Caco-2 (cell line): ENCODE results near the gene MS4A15. TPM values are rescaled to one million over a fixed set of nuclear protein-coding genes. Genes with fewer than 3 reads are reported as not detected.

Source experiments
- BruUV-seq: library from RNA; stranded (reverse); fragments of 400-500 nt; replicated peaks from 2 replicates; lab custom pipeline; 2021; lab: Mats Ljungman, UMichigan
- CTCF ChIA-PET: fragments of 300-600 bp; sonication (Branson Sonifier 250); formaldehyde crosslinking; loops from one replicate; lab custom pipeline; 2022; ENCODE audit warnings: antibody characterized with exemption; lab: Charles Lee
- POLR2A ChIA-PET: fragments of 300-600 bp; sonication (Branson Sonifier 250); formaldehyde crosslinking; loops from one replicate; lab custom pipeline; 2022; ENCODE audit warnings: antibody characterized with exemption; lab: Charles Lee
- DNase-seq, 2 experiments: peaks; one replicate each; pipeline versions ENCODE4 v3.0.0 to v3.0.0-alpha.2; 2020 to 2022
- H3K27me3 ChIP-seq: replicated peaks from 2 replicates; pipeline ENCODE4 v1.6.0; 2011; ENCODE audit warnings: low read length; ENCODE audit not compliant: control insufficient read depth, insufficient read depth
- H3K36me3 ChIP-seq: 2 replicates; pipeline ENCODE4 v1.5.1; 2011; ENCODE audit warnings: low read length; ENCODE audit not compliant: control insufficient read depth, insufficient read depth
- H3K4me1 ChIP-seq: fragments of 250-450 bp; sonication (Bioruptor Pico); 2 replicates; pipeline ENCODE4 v1.5.1; 2020; ENCODE audit warnings: mild to moderate bottlenecking
- H3K4me3 ChIP-seq: 2 replicates; pipeline ENCODE4 v1.5.1; 2011; ENCODE audit warnings: low read depth, mild to moderate bottlenecking, control low read depth, low read length
- H3K9me3 ChIP-seq: fragments of 250-450 bp; sonication (Bioruptor Pico); 2 replicates; pipeline ENCODE4 v1.5.1; 2020; ENCODE audit warnings: mild to moderate bottlenecking, moderate library complexity
- H3K27ac Mint-ChIP-seq: one replicate; pipeline ENCODE4 v1.8.0; 2022; ENCODE audit warnings: mixed read lengths; ENCODE audit not compliant: unreplicated experiment
- H3K27me3 Mint-ChIP-seq: one replicate; pipeline ENCODE4 v1.8.0; 2022; ENCODE audit warnings: mixed read lengths; ENCODE audit not compliant: insufficient read depth, unreplicated experiment
- H3K36me3 Mint-ChIP-seq: one replicate; pipeline ENCODE4 v1.8.0; 2022; ENCODE audit warnings: mild to moderate bottlenecking, mixed read lengths; ENCODE audit not compliant: insufficient read depth, unreplicated experiment
- H3K4me1 Mint-ChIP-seq: one replicate; pipeline ENCODE4 v1.8.0; 2022; ENCODE audit warnings: low read depth, mixed read lengths; ENCODE audit not compliant: unreplicated experiment
- H3K4me3 Mint-ChIP-seq: one replicate; pipeline ENCODE4 v1.8.0; 2022; ENCODE audit warnings: mild to moderate bottlenecking, moderate library complexity, mixed read lengths; ENCODE audit not compliant: unreplicated experiment
- H3K9me3 Mint-ChIP-seq: one replicate; pipeline ENCODE4 v1.8.0; 2022; ENCODE audit warnings: mixed read lengths; ENCODE audit not compliant: unreplicated experiment
- CTCF ChIP-seq, 2 experiments: fragments of 200-600 bp in 1 of 2; IDR thresholded peaks; 1 replicate in 1 of 2; 2 replicates in 1 of 2; pipeline versions ENCODE4 v1.5.1 to v1.8.0; 2011 to 2022; ENCODE audit warnings: antibody characterized with exemption in 1 of 2, control low read depth in 1 of 2, inconsistent platforms in 1 of 2, low read depth in 1 of 2, low read length in 1 of 2, mild to moderate bottlenecking in 1 of 2, moderate library complexity in 1 of 2; ENCODE audit not compliant: insufficient read depth in 1 of 2, severe bottlenecking in 1 of 2, unreplicated experiment in 1 of 2
- intact Hi-C: fragments of 100-400 bp; cut with micrococcal nuclease; formaldehyde crosslinking; loops from one replicate; pipeline ENCODE4 v1.10.0; 2022; ENCODE audit not compliant: unreplicated experiment
- total RNA-seq: library from RNA; stranded (reverse); gene quantifications from 2 replicates; pipeline ENCODE4 v1.2.3, GENCODE V29; 2022

MS4A15 gene
- total RNA-seq, 1 experiment from 2014 or later: not detected

- no peak overlapping the region for H3K4me3 Mint-ChIP-seq
- H3K4me1 Mint-ChIP-seq: no peaks in the 10 kb centered on the region
- no peak overlapping the region for H3K27ac Mint-ChIP-seq
- Histone ChIP-seq H3K4me1 (no peaks in the 10 kb centered on the region), H3K27me3 (no peaks in the 10 kb centered on the region), H3K4me3 (no peak overlapping the region), H3K9me3 (no peaks in the 10 kb centered on the region), H3K36me3 (no peaks in the 10 kb centered on the region)
- intact Hi-C loops: loop anchor here (1.0 to 5.0 kb wide), 5 partner anchors 56 to 397 kb away; no protein-coding TSS in a partner anchor
- TF ChIP-seq CTCF (IDR thresholded peaks at IDR 0.05; ENCODE audit: insufficient read depth in 1 of 2, low read depth in 1 of 2, low read length in 1 of 2, severe bottlenecking in 1 of 2, unreplicated experiment in 1 of 2): peak; percentile 92 to 95
- POLR2A ChIA-PET: interaction anchor here (0.6 to 0.7 kb wide), 2 partner anchors 11 to 76 kb away, joined by 3 to 4 read pairs; partner anchors contain the start of gene MS4A8
- no TSS peak for BruUV-seq
- DNase-seq: peak; percentile 83 to 89
- H3K27me3 Mint-ChIP-seq: no peaks in the 10 kb centered on the region
- no peaks in the 10 kb centered on the region for H3K9me3 Mint-ChIP-seq
- no peaks in the 10 kb centered on the region for H3K36me3 Mint-ChIP-seq
- CTCF ChIA-PET: interaction anchor here (0.8 to 3.6 kb wide), 18 partner anchors 9 to 124 kb away, joined by 3 to 24 read pairs (median 4); partner anchors contain the start of gene MS4A10
Measured at GRCh38 chr11:60775420-60775961, 18.8 kb downstream of the MS4A15 start.

GRCh38 chr11:60776167-60776566 lies 19.5 kb downstream of the MS4A15 start:
- no peaks in the 10 kb centered on the region for H3K36me3 ChIP-seq
- POLR2A ChIA-PET: no interaction called here
- Mint-ChIP-seq H3K9me3 (no peaks in the 10 kb centered on the region), H3K27me3 (no peaks in the 10 kb centered on the region), H3K4me1 (no peaks in the 10 kb centered on the region), H3K27ac (no peak overlapping the region), H3K4me3 (no peak overlapping the region), H3K36me3 (no peaks in the 10 kb centered on the region)
- no peak for DNase-seq
- BruUV-seq: no TSS peak
- H3K27me3 ChIP-seq: no peaks in the 10 kb centered on the region
- CTCF ChIA-PET: interaction anchor here (0.6 to 3.6 kb wide), 9 partner anchors 9 to 123 kb away, joined by 3 to 24 read pairs (median 6); partner anchors contain the start of gene MS4A10
- no peaks in the 10 kb centered on the region for H3K4me1 ChIP-seq
- no peaks in the 10 kb centered on the region for H3K9me3 ChIP-seq
- H3K4me3 ChIP-seq: no peak overlapping the region
- TF ChIP-seq CTCF (IDR thresholded peaks at IDR 0.05; ENCODE audit: insufficient read depth in 1 of 2, low read depth in 1 of 2, low read length in 1 of 2, severe bottlenecking in 1 of 2, unreplicated experiment in 1 of 2): no peak
- intact Hi-C loops: loop anchor here (5.0 kb wide), 1 partner anchor 396 kb away; no protein-coding TSS in a partner anchor

- no peaks in the 10 kb centered on the region for H3K36me3 Mint-ChIP-seq
- no peaks in the 10 kb centered on the region for H3K9me3 ChIP-seq
- H3K36me3 ChIP-seq: no peaks in the 10 kb centered on the region
- no peak for TF ChIP-seq CTCF (IDR thresholded peaks at IDR 0.05; ENCODE audit: insufficient read depth in 1 of 2, low read depth in 1 of 2, low read length in 1 of 2, severe bottlenecking in 1 of 2, unreplicated experiment in 1 of 2)
- H3K27me3 Mint-ChIP-seq: no peaks in the 10 kb centered on the region
- H3K4me1 Mint-ChIP-seq: no peaks in the 10 kb centered on the region
- H3K9me3 Mint-ChIP-seq: no peaks in the 10 kb centered on the region
- no peaks in the 10 kb centered on the region for H3K4me1 ChIP-seq
- POLR2A ChIA-PET: no interaction called here
- H3K4me3 ChIP-seq: no peak overlapping the region
- DNase-seq: no peak
- no peak overlapping the region for H3K27ac Mint-ChIP-seq
- CTCF ChIA-PET: interaction anchor here (1.0 to 3.6 kb wide), 3 partner anchors 15 to 119 kb away, joined by 3 to 24 read pairs (median 21); no protein-coding TSS in a partner anchor
- no peak overlapping the region for H3K4me3 Mint-ChIP-seq
- intact Hi-C loops: loop anchor here (5.0 kb wide), 1 partner anchor 395 kb away; no protein-coding TSS in a partner anchor
- H3K27me3 ChIP-seq: no peaks in the 10 kb centered on the region
- no TSS peak for BruUV-seq
Measured at GRCh38 chr11:60777106-60777505, 20.4 kb downstream of the MS4A15 start.
